SK-N-SH treated with all-trans-retinoic acid at 6 μM for 48 hours (cell line): ENCODE results near the gene NT5DC1.

Experiments used
- ARNTL ChIP-seq: fragments of 450-650 bp; formaldehyde crosslinking; IDR thresholded peaks from 2 replicates; pipeline ENCODE4 v1.5.0; 2020; ENCODE audit warnings: low read depth, mild to moderate bottlenecking, moderate library complexity, borderline replicate concordance
- BACH2 ChIP-seq: fragments of 250-450 bp; sonication (Bioruptor Pico); IDR thresholded peaks from 2 replicates; pipeline ENCODE4 v1.9.0; 2021; ENCODE audit warnings: mild to moderate bottlenecking, borderline replicate concordance
- CSDC2 ChIP-seq: fragments of 250-450 bp; sonication (Bioruptor Pico); IDR thresholded peaks from 2 replicates; pipeline ENCODE4 v1.5.0; 2020; ENCODE audit warnings: mild to moderate bottlenecking, moderate library complexity
- ESRRG ChIP-seq: fragments of 250-450 bp; sonication (Bioruptor Pico); IDR thresholded peaks from 2 replicates; pipeline ENCODE4 v1.6.1; 2021; ENCODE audit warnings: mild to moderate bottlenecking
- GLIS3 ChIP-seq: fragments of 250-450 bp; sonication (Bioruptor Pico); IDR thresholded peaks from 2 replicates; pipeline ENCODE4 v1.5.0; 2020; ENCODE audit warnings: mild to moderate bottlenecking, moderate library complexity
- PATZ1 ChIP-seq: fragments of 250-450 bp; sonication (Bioruptor Pico); IDR thresholded peaks from 2 replicates; pipeline ENCODE4 v1.8.0; 2020; ENCODE audit warnings: mild to moderate bottlenecking, moderate library complexity, borderline replicate concordance
- RARB ChIP-seq: fragments of 250-450 bp; sonication (Bioruptor Pico); IDR thresholded peaks from 2 replicates; pipeline ENCODE4 v1.8.0; 2021; ENCODE audit warnings: mild to moderate bottlenecking, moderate library complexity
- SNAI2 ChIP-seq: fragments of 250-450 bp; sonication (Bioruptor Pico); IDR thresholded peaks from 2 replicates; pipeline ENCODE4 v1.5.0; 2020; ENCODE audit warnings: mild to moderate bottlenecking, moderate library complexity
- TCF4 ChIP-seq: fragments of 250-450 bp; sonication (Bioruptor Pico); IDR thresholded peaks from 2 replicates; pipeline ENCODE4 v1.8.0; 2021; ENCODE audit warnings: mild to moderate bottlenecking, moderate library complexity, borderline replicate concordance
- ZFP3 ChIP-seq: fragments of 250-450 bp; sonication (Bioruptor Pico); IDR thresholded peaks from 2 replicates; pipeline ENCODE4 v1.5.0; 2020; ENCODE audit warnings: mild to moderate bottlenecking, moderate library complexity
- ZNF565 ChIP-seq: fragments of 450-650 bp; formaldehyde crosslinking; conservative IDR thresholded peaks from 2 replicates; pipeline ENCODE4 v1.5.0; 2020; ENCODE audit warnings: low read depth, mild to moderate bottlenecking, moderate library complexity
- TF ChIP-seq, protein P1 (sequence below): fragments of 250-450 bp; sonication (Bioruptor Pico); IDR thresholded peaks from 2 replicates; pipeline ENCODE4 v1.5.1; 2020; ENCODE audit warnings: low read depth, mild to moderate bottlenecking, moderate library complexity

DNA sequence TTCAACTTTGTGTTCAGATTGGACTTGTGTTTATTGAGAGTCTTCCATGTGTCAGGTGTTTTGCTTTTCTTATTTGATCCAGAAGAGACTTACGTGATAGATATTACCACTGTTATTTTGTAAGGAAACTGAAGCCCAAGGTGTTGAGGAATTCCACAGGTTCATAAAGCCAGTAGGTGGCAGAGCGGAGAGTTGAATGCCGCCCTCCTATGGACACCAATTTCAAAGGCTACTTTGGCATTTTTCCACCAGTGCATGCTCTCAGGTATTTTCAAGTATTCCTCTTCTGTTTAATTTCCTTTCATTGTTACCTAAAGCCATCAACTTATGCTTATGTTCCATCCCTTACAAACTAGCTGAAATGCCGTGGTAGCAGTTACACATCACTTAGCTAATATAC lies 39.3 kb downstream of the NT5DC1 start:
- TF ChIP-seq PATZ1 (no peak), ZFP3 (CRISPR knock-in tag) (no peak), ARNTL (CRISPR knock-in tag) (no peak), GLIS3 (CRISPR knock-in tag) (no peak), BACH2 (CRISPR knock-in tag) (no peak), SNAI2 (CRISPR knock-in tag) (no peak), ZNF565 (CRISPR knock-in tag) (no peak), RARB (no peak), CSDC2 (CRISPR knock-in tag) (no peak), TCF4 (no peak), ESRRG (no peak)
- TF ChIP-seq, protein P1, sequence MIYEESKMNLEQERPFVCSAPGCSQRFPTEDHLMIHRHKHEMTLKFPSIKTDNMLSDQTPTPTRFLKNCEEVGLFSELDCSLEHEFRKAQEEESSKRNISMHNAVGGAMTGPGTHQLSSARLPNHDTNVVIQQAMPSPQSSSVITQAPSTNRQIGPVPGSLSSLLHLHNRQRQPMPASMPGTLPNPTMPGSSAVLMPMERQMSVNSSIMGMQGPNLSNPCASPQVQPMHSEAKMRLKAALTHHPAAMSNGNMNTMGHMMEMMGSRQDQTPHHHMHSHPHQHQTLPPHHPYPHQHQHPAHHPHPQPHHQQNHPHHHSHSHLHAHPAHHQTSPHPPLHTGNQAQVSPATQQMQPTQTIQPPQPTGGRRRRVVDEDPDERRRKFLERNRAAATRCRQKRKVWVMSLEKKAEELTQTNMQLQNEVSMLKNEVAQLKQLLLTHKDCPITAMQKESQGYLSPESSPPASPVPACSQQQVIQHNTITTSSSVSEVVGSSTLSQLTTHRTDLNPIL (CRISPR knock-in tag) = no peak
